ENCODE measurements around the gene ADA. TPM values are rescaled to one million over a fixed set of nuclear protein-coding genes. Genes with fewer than 3 reads are reported as not detected.

ADA gene
- total and polyA plus RNA-seq, 2 of the 13 experiments (the other 11 are each of a cell fraction or from before 2014, with no cell fraction given): 2.5 to 11.3 TPM

- 0 out of 2 replicates have a peak, but pooled peaks have one; percentile 4 for TF ChIP-seq FUBP1 (CRISPR knock-in tag; IDR thresholded peaks at IDR 0.05; ENCODE audit: borderline replicate concordance)
- no peak for TF ChIP-seq SRSF4 (IDR thresholded peaks at IDR 0.05; ENCODE audit: low read depth, low read length, poor library complexity, severe bottlenecking)
- TF ChIP-seq CREB3 (CRISPR knock-in tag; IDR thresholded peaks at IDR 0.05): no peak
- TF ChIP-seq LRRFIP1 (CRISPR knock-in tag; conservative IDR thresholded peaks at IDR 0.05): no peak
- no peak; the same call in 1 of the 2 replicates for TF ChIP-seq HDAC2 (CRISPR knock-in tag; IDR thresholded peaks at IDR 0.05)
- no peak for TF ChIP-seq ZUFSP (CRISPR knock-in tag; IDR thresholded peaks at IDR 0.05; ENCODE audit: borderline replicate concordance)
- no peak; the same call in 1 of the 2 replicates for TF ChIP-seq ZNF335 (CRISPR knock-in tag; IDR thresholded peaks at IDR 0.05)
- TF ChIP-seq ZNF275 (CRISPR knock-in tag; IDR thresholded peaks at IDR 0.05; ENCODE audit: borderline replicate concordance): no peak
- TF ChIP-seq ZNF792 (CRISPR knock-in tag; IDR thresholded peaks at IDR 0.05): no peak
- TF ChIP-seq ZNF30 (CRISPR knock-in tag; IDR thresholded peaks at IDR 0.05): no peak
- 0 out of 2 replicates have a peak, but pooled peaks have one; percentile 45 for TF ChIP-seq AKNA (CRISPR knock-in tag; IDR thresholded peaks at IDR 0.05; ENCODE audit: borderline replicate concordance)
- no peak; the same call in 1 of the 2 replicates for TF ChIP-seq NAIF1 (CRISPR knock-in tag; IDR thresholded peaks at IDR 0.05; ENCODE audit: borderline replicate concordance)
- TF ChIP-seq LCORL (IDR thresholded peaks at IDR 0.05): no peak
- TF ChIP-seq LCORL (CRISPR knock-in tag; IDR thresholded peaks at IDR 0.05): peak; percentile 38; the same call in 1 of the 2 replicates
Measured at GRCh38 chr20:44651684-44652423, at the start of gene ADA (continued).

Data from HepG2 (cell line).